GM12873 (cell line): ENCODE results near the gene C5orf34.

Experiments
- CTCF ChIP-seq: IDR thresholded peaks from 2 replicates; pipeline ENCODE4 v1.5.1; 2012; ENCODE audit warnings: low read depth, mild to moderate bottlenecking, moderate library complexity, low read length, control low read depth; ENCODE audit not compliant: insufficient read depth; ENCODE audit errors: missing control alignments

C5orf34 gene

GRCh38 chr5:43482490-43483297, 32.3 kb downstream of the C5orf34 start:
- TF ChIP-seq CTCF: no peak

- TF ChIP-seq CTCF: no peak
These were observed 45.1 kb downstream of the C5orf34 start for GRCh38 chr5:43469671-43470391.

- no peak for TF ChIP-seq CTCF
These were observed 47.8 kb downstream of the C5orf34 start for GRCh38 chr5:43467100-43467499.

GRCh38 chr5:43461066-43461465, 53.9 kb downstream of the C5orf34 start:
- TF ChIP-seq CTCF: no peak

GRCh38 chr5:43456556-43456955, 58.4 kb downstream of the C5orf34 start:
- TF ChIP-seq CTCF: no peak

GRCh38 chr5:43437062-43437660, 77.8 kb downstream of the C5orf34 start:
- TF ChIP-seq CTCF: no peak
